ENCODE results near the gene IQGAP3.
"Not testable (repeated sequence)": the region's sequence is repeated elsewhere in the genome, so short reads cannot be mapped to it uniquely, and the experiment has no call there.

The IQGAP3 gene, protein sequence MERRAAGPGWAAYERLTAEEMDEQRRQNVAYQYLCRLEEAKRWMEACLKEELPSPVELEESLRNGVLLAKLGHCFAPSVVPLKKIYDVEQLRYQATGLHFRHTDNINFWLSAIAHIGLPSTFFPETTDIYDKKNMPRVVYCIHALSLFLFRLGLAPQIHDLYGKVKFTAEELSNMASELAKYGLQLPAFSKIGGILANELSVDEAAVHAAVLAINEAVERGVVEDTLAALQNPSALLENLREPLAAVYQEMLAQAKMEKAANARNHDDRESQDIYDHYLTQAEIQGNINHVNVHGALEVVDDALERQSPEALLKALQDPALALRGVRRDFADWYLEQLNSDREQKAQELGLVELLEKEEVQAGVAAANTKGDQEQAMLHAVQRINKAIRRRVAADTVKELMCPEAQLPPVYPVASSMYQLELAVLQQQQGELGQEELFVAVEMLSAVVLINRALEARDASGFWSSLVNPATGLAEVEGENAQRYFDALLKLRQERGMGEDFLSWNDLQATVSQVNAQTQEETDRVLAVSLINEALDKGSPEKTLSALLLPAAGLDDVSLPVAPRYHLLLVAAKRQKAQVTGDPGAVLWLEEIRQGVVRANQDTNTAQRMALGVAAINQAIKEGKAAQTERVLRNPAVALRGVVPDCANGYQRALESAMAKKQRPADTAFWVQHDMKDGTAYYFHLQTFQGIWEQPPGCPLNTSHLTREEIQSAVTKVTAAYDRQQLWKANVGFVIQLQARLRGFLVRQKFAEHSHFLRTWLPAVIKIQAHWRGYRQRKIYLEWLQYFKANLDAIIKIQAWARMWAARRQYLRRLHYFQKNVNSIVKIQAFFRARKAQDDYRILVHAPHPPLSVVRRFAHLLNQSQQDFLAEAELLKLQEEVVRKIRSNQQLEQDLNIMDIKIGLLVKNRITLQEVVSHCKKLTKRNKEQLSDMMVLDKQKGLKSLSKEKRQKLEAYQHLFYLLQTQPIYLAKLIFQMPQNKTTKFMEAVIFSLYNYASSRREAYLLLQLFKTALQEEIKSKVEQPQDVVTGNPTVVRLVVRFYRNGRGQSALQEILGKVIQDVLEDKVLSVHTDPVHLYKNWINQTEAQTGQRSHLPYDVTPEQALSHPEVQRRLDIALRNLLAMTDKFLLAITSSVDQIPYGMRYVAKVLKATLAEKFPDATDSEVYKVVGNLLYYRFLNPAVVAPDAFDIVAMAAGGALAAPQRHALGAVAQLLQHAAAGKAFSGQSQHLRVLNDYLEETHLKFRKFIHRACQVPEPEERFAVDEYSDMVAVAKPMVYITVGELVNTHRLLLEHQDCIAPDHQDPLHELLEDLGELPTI (N-terminal part only)

DNA sequence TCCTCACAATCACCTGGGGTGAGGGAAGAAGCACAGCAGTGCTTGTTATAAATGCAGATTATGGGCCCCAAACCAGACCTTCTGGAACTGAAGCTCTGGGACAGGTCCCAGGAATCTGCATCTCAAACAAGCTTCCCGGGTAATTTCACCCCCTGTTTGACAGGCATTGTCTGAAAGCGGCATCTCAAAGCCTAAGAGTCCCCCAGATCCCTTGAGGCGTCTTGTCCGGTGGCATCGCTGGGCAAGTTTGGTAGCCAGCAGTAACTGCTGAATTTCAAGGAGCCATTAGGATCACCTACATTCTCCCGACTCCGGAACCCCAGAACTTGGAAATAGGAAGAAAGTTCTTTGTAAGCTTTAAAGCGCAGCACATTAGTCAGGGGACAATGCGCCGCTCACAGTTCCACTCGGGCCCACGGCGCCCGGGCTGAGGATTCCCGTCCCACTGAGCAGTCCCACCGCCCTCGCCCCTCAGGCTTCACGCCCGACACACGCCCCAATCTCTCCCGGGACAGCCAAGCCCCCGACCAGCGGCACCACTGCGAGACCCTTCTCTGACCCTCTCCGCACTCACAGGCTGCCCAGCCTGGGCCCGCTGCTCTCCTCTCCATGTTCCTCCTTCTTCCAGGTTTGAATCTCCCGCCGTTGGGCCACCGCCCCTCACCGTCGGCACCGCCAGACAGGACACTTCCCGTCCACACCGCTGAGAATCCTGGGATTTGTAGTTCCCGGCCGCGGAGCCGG, at the start of gene IQGAP3:
Gene IQGAP3, minus strand, starts transcription at position 647 of the 744 bp plus-strand sequence. Its CDS starts 36 bp downstream, at position 611.
- DNase-seq (ENCODE audit: low read depth), result peak; percentile 88

DNA sequence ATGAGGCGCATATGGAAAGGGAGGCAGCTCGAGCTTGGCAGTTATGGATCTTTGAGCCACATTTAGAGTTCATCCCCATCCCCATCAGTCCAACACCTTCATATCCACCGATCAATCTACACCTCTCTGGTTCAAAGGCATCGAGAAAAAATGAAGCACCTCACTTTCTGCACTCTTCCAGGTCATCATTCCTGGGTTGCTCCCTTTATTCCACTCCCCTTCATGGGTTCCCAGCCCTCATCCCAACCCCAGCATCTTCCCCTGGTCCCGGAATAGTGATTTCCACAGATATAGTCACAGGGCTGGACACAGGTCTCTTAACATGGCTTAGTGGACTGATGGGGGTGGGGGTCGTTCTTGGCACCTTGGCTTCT, 47.2 kb upstream of the IQGAP3 start:
- DNase-seq (ENCODE audit: low read depth), result no peak

DNA sequence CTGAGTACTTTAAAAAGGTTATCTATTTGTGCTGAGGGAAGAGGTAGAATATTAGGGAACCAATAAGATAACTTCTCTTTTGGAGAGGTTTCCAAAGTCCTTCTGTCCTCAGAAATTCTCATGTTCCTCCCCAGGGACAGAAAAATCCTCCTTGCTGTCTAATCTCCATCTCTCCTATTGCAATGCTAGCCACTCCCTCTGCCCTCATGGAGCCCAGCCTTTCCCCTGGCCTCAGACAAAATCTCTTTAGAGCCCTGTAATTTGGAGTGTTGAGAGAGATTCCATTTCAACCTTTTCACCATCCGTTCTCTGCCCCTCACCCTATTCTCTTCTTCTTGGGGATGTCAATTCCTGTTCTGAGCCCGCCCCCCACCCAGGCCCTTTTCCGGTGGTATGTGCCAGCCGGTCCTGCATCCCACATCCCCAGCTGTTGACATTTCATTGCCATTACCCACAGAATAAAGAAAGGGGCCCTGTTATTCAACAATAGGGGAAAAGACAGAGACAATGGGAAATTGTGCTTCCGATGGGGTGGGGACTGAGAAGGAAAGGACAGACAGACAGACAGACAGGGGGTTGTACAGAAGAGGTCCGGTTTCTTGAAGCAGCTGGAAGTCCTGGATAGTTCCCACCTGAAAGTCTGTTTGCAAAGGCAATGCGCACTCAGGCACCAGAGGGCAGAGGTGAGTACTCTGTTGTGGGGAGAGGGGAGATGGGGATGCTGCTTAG, 46.7 kb upstream of the IQGAP3 start, which contains the start of gene HAPLN2:
Gene HAPLN2, plus strand, starts transcription at position 563 of the 729 bp plus-strand sequence. CDS start 4,076 bp downstream, outside the sequence.
- no peak for DNase-seq (ENCODE audit: low read depth)

DNA sequence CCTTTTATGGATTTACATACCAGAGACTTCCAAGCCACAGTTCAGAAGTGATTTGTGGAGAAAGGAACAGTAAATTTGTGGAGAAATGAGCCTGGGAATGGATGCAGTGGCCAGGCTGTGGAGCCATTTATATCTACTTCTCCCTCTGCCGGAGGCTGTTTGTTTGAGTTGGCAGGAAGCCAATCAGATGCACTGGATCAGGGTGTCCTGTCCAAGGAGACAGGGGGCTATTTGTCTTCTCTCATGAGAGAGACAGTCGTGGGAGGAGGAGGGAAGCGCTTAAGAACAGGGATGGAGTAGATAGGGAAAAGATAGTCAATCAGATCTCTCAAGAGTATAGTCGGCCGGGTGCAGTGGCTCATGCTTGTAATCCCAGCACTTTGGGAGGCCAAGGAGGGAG, 44.1 kb upstream of the IQGAP3 start:
- peak; percentile 97 for DNase-seq (ENCODE audit: low read depth)

- DNase-seq (ENCODE audit: low read depth), result peak; percentile 51
Observed at GRCh38 chr1:156615946-156616345, 43.6 kb upstream of the IQGAP3 start.

DNA sequence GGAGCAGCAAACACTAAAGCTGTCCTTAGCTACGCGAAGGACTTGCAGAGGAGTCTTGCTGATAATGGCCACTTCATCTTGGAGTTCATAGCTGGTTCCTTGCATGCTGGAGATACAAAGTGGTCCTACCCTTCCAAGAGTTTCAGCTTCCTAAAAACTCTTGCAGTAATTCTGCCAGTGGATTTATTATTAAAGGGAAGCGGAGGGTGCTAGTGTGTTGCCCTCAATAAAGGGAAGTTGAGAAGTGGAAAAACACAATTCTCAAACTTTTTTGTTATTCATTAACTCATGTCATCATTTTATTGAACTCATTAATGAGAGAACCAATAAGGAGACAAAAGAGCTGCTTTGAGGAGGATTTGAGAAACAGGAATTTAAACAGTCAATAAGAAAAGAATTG, 40.3 kb upstream of the IQGAP3 start:
- DNase-seq (ENCODE audit: low read depth), result no peak

DNA sequence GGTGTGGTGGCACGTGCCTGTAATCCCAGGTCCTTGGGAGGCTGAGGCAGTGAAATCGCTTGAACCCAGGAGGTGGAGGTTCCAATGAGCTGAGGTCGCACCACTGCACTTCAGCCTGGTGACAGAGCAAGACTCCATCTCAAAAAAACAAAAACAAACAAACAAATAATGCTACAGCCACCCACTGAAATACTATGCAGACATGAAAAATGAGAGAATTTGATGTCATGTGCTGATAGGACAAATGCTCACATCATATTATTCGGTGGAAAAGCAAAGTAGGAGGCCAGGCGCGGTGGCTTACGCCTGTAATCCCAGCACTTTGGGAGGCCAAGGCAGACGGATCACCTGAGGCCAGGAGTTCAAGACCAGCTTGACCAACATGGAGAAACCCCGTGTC, 37.7 kb upstream of the IQGAP3 start:
- not testable (repeated sequence) for DNase-seq (ENCODE audit: low read depth)

GRCh38 chr1:156608981-156609380, 36.6 kb upstream of the IQGAP3 start:
- DNase-seq (ENCODE audit: low read depth), result peak; percentile 37

GRCh38 chr1:156608036-156608674, 35.8 kb upstream of the IQGAP3 start:
- peak; percentile 82 for DNase-seq (ENCODE audit: low read depth)

- not testable (repeated sequence) for DNase-seq (ENCODE audit: low read depth)
Observed at GRCh38 chr1:156607344-156607743, 35.0 kb upstream of the IQGAP3 start.

DNA sequence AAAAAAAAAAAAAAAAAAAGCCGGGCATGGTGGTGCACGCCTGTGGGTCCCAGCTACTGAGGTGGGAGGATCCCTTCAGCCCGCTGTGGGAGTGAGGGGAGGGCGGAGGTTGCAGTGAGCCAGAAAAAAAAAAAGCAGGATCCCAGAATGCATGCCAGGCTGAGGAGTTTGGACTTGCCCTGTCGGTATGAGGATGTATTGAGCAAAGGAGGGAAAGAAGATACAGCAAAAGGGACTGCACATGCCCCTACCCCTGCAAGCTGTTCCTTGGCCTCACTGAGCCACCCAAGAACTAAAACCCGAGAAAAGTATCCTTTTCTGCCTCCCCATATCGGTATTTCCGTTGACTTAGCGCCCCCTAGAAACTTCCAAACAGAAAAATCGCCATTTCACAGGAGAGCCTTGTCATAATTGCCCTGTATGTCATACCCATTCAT, 30.2 kb upstream of the IQGAP3 start:
- DNase-seq (ENCODE audit: low read depth), result no peak

- DNase-seq (ENCODE audit: low read depth), result no peak
Observed at GRCh38 chr1:156601892-156602291, 29.5 kb upstream of the IQGAP3 start.

GRCh38 chr1:156601122-156601830, 28.9 kb upstream of the IQGAP3 start, which contains the start of gene GPATCH4:
Gene GPATCH4, minus strand, starts transcription at chr1:156601479.
- peak; percentile 94 for DNase-seq (ENCODE audit: low read depth)

- no peak for DNase-seq (ENCODE audit: low read depth)
Observed at GRCh38 chr1:156600733-156601121, 28.4 kb upstream of the IQGAP3 start.

- no peak for DNase-seq (ENCODE audit: low read depth)
Observed at GRCh38 chr1:156599811-156600210, 27.4 kb upstream of the IQGAP3 start.

GRCh38 chr1:156598731-156599432, 26.5 kb upstream of the IQGAP3 start:
- no peak for DNase-seq (ENCODE audit: low read depth)

GRCh38 chr1:156598125-156598524, 25.8 kb upstream of the IQGAP3 start:
- no peak for DNase-seq (ENCODE audit: low read depth)

- no peak for DNase-seq (ENCODE audit: low read depth)
Observed at GRCh38 chr1:156596426-156596825, 24.1 kb upstream of the IQGAP3 start.

- DNase-seq (ENCODE audit: low read depth), result no peak
Observed at GRCh38 chr1:156595016-156595415, 22.7 kb upstream of the IQGAP3 start.

All from EH (cell line).